ENCODE results near the gene FOXD2. TPM values are rescaled to one million over a fixed set of nuclear protein-coding genes. Genes with fewer than 3 reads are reported as not detected.

Gene FOXD2
- polyA plus RNA-seq, 3 donors, result 0.03 to 0.11 TPM; not detected in 1

DNA sequence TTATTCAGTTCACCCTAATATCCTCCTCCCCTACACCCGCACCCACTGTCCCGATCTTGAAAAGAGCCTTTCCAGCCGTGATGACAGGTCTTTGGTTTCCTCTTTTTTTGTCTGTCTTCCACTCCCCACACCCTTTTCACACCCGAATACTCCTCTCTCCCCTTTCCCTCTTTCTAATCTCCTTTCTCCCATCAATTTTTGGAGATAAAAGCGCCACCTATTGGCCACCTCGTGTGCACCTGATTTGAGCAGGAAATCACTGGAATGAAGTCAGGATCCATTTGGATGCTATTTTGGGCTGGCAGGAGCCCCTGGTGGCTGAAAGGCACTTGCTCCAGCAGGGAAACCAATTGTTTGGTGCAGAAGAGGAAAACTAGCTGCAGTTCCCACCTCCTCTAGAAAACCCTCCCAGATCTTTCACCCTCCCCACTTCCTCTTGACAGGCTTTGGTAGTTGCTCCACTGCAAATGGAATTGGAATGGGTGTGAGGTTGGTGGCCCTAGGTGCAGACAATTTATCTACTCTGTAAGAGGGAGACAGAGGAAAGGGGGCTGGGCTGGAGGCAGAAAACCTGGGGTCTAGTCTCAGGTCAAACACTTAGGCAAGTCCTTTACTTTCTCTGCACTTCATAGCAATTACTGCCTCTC is 13.4 kb upstream of the FOXD2 start:
- intact Hi-C loops (cut with micrococcal nuclease), result no loop called here

DNA sequence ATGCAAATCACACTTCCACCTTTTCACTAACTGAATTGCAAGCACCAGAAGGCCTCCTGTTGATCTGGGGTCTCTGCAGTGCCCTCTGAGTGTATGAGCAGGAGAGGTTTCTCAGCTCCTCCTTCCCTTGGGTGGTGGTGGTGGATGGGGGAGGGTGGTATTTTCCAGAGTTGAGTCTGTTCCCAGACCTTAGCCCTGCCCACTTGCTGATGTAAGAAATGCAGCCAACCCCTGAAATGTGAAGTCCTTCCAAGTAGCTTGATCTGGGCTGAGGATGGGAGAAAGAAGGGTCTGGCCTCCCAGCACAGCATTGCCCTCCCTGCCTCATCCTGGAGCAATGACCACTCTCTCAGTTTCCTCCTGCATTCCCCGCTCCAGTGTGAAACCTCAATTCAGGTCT is 6.3 kb upstream of the FOXD2 start:
- intact Hi-C loops (cut with micrococcal nuclease), result loop anchor here (5.0 to 10.0 kb wide), 3 partner anchors 199 to 293 kb away; partner anchors contain the start of gene TAL1 (in 1 of the 2)

More for the DNA sequence above, 13.4 kb upstream of the FOXD2 start:
- Histone ChIP-seq H2AFZ (ENCODE audit: insufficient read depth, low read depth, low read length, poor library complexity, severe bottlenecking) (no peak overlapping the region), H4K20me1 (ENCODE audit: insufficient read depth, low read length) (no peaks in the 10 kb centered on the region), H3K79me2 (ENCODE audit: insufficient read depth, low read length) (no peaks in the 10 kb centered on the region), H3K36me3 (replicated peaks in 1 of 2; ENCODE audit: control insufficient read depth in 1 of 2, insufficient read depth in 2 of 2, low read length in 2 of 2) (no peaks in the 10 kb centered on the region), H3K9ac (ENCODE audit: insufficient read depth, low read length, poor library complexity, severe bottlenecking) (no peak overlapping the region), H3K4me2 (replicated peaks; ENCODE audit: extremely low read depth, low read length, poor library complexity, severe bottlenecking) (no peak overlapping the region), H3K9me3 (replicated peaks in 1 of 2; ENCODE audit: control insufficient read depth in 1 of 2, insufficient read depth in 1 of 2, low read length in 2 of 2) (no peaks in the 10 kb centered on the region), H3K27me3 (ENCODE audit: control insufficient read depth in 2 of 2, insufficient read depth in 2 of 2, low read length in 2 of 2) (peaks cover 18 to 27% of the 10 kb centered on the region in 2 donors), H3K27ac (ENCODE audit: low read depth in 1 of 2, low read length in 2 of 2) (no peak overlapping the region), H3K4me3 (replicated peaks in 1 of 3; ENCODE audit: low read depth in 2 of 3, low read length in 3 of 3) (no peak overlapping the region), H3K4me1 (ENCODE audit: control insufficient read depth in 1 of 2, insufficient read depth in 2 of 2, low read length in 2 of 2) (no peaks in the 10 kb centered on the region)
- TF ChIP-seq, protein P1, sequence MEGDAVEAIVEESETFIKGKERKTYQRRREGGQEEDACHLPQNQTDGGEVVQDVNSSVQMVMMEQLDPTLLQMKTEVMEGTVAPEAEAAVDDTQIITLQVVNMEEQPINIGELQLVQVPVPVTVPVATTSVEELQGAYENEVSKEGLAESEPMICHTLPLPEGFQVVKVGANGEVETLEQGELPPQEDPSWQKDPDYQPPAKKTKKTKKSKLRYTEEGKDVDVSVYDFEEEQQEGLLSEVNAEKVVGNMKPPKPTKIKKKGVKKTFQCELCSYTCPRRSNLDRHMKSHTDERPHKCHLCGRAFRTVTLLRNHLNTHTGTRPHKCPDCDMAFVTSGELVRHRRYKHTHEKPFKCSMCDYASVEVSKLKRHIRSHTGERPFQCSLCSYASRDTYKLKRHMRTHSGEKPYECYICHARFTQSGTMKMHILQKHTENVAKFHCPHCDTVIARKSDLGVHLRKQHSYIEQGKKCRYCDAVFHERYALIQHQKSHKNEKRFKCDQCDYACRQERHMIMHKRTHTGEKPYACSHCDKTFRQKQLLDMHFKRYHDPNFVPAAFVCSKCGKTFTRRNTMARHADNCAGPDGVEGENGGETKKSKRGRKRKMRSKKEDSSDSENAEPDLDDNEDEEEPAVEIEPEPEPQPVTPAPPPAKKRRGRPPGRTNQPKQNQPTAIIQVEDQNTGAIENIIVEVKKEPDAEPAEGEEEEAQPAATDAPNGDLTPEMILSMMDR (IDR thresholded peaks at IDR 0.05), result peak; percentile 61
- Mint-ChIP-seq H3K4me3 (no peak overlapping the region), H3K4me1 (peaks cover 2% of the 10 kb centered on the region), H3K36me3 (no peaks in the 10 kb centered on the region), H3K27me3 (ENCODE audit: low read depth in 3 of 3) (peaks cover 31 to 54% (median 41%) of the 10 kb centered on the region in 3 donors), H3K27ac (peak overlapping the region in 1 of 7 donors; percentile 70), H3K9me3 (peaks cover 0 to 2% (median 0%) of the 10 kb centered on the region in 7 donors)
- DNase-seq, result no peak
- 11% methylated on average over 6 of the region's 6 CpGs for WGBS (ENCODE audit: insufficient coverage)

More for the DNA sequence above, 6.3 kb upstream of the FOXD2 start:
- Histone ChIP-seq H3K9me3 (replicated peaks in 1 of 2; ENCODE audit: control insufficient read depth in 1 of 2, insufficient read depth in 1 of 2, low read length in 2 of 2) (peaks cover 6 to 22% of the 10 kb centered on the region in 2 donors), H3K36me3 (replicated peaks in 1 of 2; ENCODE audit: control insufficient read depth in 1 of 2, insufficient read depth in 2 of 2, low read length in 2 of 2) (no peaks in the 10 kb centered on the region), H4K20me1 (ENCODE audit: insufficient read depth, low read length) (peaks cover 22% of the 10 kb centered on the region), H3K9ac (ENCODE audit: insufficient read depth, low read length, poor library complexity, severe bottlenecking) (no peak overlapping the region), H3K4me2 (replicated peaks; ENCODE audit: extremely low read depth, low read length, poor library complexity, severe bottlenecking) (peak overlapping the region; percentile 70), H3K27ac (ENCODE audit: low read depth in 1 of 2, low read length in 2 of 2) (no peak overlapping the region), H3K27me3 (ENCODE audit: control insufficient read depth in 2 of 2, insufficient read depth in 2 of 2, low read length in 2 of 2) (peaks cover 40 to 48% of the 10 kb centered on the region in 2 donors), H3K4me1 (ENCODE audit: control insufficient read depth in 1 of 2, insufficient read depth in 2 of 2, low read length in 2 of 2) (peaks cover 41 to 43% of the 10 kb centered on the region in 2 donors), H3K4me3 (replicated peaks in 1 of 3; ENCODE audit: low read depth in 2 of 3, low read length in 3 of 3) (no peak overlapping the region), H2AFZ (ENCODE audit: insufficient read depth, low read depth, low read length, poor library complexity, severe bottlenecking) (no peak overlapping the region), H3K79me2 (ENCODE audit: insufficient read depth, low read length) (no peaks in the 10 kb centered on the region)
- TF ChIP-seq, protein P1 (IDR thresholded peaks at IDR 0.05), result no peak
- no peak for DNase-seq
- Mint-ChIP-seq H3K4me1 (peaks cover 42% of the 10 kb centered on the region), H3K36me3 (peaks cover 25 to 36% of the 10 kb centered on the region in 2 donors), H3K27me3 (ENCODE audit: low read depth in 3 of 3) (peaks cover 52 to 64% (median 59%) of the 10 kb centered on the region in 3 donors), H3K4me3 (peak overlapping the region in 1 of 2 donors; percentile 87), H3K9me3 (peaks cover 0 to 33% (median 27%) of the 10 kb centered on the region in 7 donors), H3K27ac (peak overlapping the region in 1 of 7 donors; percentile 69)
- no CpG with 5 or more reads among the region's 1 CpG for WGBS (ENCODE audit: insufficient coverage)
